Measurements from ENCODE around the gene GRIK3.

The GRIK3 gene

GRCh38 chr1:37052120-37052519 lies 17.8 kb upstream of the GRIK3 start:
- POLR2A ChIA-PET (ENCODE audit: low non-redundant PET): no interaction called here
- H3K27ac ChIP-seq: no peak overlapping the region
- DNase-seq (ENCODE audit: low spot score): no peak
- no peak for TF ChIP-seq CTCF (conservative IDR thresholded peaks at IDR 0.05; ENCODE audit: low read depth)
- CTCF ChIA-PET: no interaction called here

GRCh38 chr1:37051346-37051745 lies 17.0 kb upstream of the GRIK3 start:
- ChIA-PET CTCF (no interaction called here), POLR2A (ENCODE audit: low non-redundant PET) (no interaction called here)
- H3K27ac ChIP-seq: no peak overlapping the region
- no peak for DNase-seq (ENCODE audit: low spot score)
- TF ChIP-seq CTCF (conservative IDR thresholded peaks at IDR 0.05; ENCODE audit: low read depth): no peak

GRCh38 chr1:37047542-37047941 lies 13.2 kb upstream of the GRIK3 start:
- CTCF ChIA-PET: no interaction called here
- TF ChIP-seq CTCF (conservative IDR thresholded peaks at IDR 0.05; ENCODE audit: low read depth): no peak
- POLR2A ChIA-PET (ENCODE audit: low non-redundant PET): no interaction called here
- DNase-seq (ENCODE audit: low spot score): no peak
- no peak overlapping the region for H3K27ac ChIP-seq

GRCh38 chr1:37043101-37043500 lies 8.8 kb upstream of the GRIK3 start:
- no peak overlapping the region for H3K27ac ChIP-seq
- ChIA-PET POLR2A (ENCODE audit: low non-redundant PET) (no interaction called here), CTCF (no interaction called here)
- DNase-seq (ENCODE audit: low spot score): no peak
- no peak for TF ChIP-seq CTCF (conservative IDR thresholded peaks at IDR 0.05; ENCODE audit: low read depth)

- H3K27ac ChIP-seq: no peak overlapping the region
- TF ChIP-seq CTCF (conservative IDR thresholded peaks at IDR 0.05; ENCODE audit: low read depth): no peak
- POLR2A ChIA-PET (ENCODE audit: low non-redundant PET): no interaction called here
- CTCF ChIA-PET: no interaction called here
- DNase-seq (ENCODE audit: low spot score): no peak
Observed at GRCh38 chr1:37042506-37042905, 8.2 kb upstream of the GRIK3 start.

GRCh38 chr1:37041483-37041882 lies 7.2 kb upstream of the GRIK3 start:
- no peak overlapping the region for H3K27ac ChIP-seq
- TF ChIP-seq CTCF (conservative IDR thresholded peaks at IDR 0.05; ENCODE audit: low read depth): no peak
- ChIA-PET POLR2A (ENCODE audit: low non-redundant PET) (no interaction called here), CTCF (no interaction called here)
- no peak for DNase-seq (ENCODE audit: low spot score)

- TF ChIP-seq CTCF (conservative IDR thresholded peaks at IDR 0.05; ENCODE audit: low read depth): no peak
- CTCF ChIA-PET: no interaction called here
Observed at GRCh38 chr1:37040773-37041172, 6.5 kb upstream of the GRIK3 start.

More at GRCh38 chr1:37040773-37041172, 6.5 kb upstream of the GRIK3 start:
- POLR2A ChIA-PET (ENCODE audit: low non-redundant PET): no interaction called here
- H3K27ac ChIP-seq: no peak overlapping the region
- DNase-seq (ENCODE audit: low spot score): no peak
